ENCODE results near the gene C4B. TPM values are rescaled to one million over a fixed set of nuclear protein-coding genes. Genes with fewer than 3 reads are reported as not detected.

C4B gene
- total RNA-seq, 4 donors from 2014 or later = 2.2 to 7.4 (median 5.2) TPM

DNA sequence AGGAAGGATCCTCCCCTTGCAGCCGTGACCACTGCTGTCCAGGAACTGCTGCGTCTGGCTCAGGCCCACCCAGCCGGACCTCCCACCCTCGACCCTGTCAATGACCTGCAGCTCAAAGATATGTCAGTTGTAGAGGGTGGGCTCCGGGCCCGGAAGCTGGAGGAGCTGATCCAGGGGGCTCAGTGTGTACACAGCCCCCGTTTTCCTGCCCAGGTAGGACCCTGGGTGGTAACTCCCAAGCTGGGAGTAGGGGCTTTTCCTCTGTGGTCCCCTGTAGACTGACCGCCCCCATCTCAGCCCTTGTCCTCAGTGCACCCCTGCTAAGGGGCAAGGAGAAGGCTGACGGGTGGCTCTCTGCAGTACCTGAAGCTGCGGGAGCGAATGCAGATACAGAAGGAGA, 46.3 kb upstream of the C4B start:
- WGBS, 2 donors = no CpG with 5 or more reads among the region's 11 CpGs
- TF ChIP-seq, protein P1, sequence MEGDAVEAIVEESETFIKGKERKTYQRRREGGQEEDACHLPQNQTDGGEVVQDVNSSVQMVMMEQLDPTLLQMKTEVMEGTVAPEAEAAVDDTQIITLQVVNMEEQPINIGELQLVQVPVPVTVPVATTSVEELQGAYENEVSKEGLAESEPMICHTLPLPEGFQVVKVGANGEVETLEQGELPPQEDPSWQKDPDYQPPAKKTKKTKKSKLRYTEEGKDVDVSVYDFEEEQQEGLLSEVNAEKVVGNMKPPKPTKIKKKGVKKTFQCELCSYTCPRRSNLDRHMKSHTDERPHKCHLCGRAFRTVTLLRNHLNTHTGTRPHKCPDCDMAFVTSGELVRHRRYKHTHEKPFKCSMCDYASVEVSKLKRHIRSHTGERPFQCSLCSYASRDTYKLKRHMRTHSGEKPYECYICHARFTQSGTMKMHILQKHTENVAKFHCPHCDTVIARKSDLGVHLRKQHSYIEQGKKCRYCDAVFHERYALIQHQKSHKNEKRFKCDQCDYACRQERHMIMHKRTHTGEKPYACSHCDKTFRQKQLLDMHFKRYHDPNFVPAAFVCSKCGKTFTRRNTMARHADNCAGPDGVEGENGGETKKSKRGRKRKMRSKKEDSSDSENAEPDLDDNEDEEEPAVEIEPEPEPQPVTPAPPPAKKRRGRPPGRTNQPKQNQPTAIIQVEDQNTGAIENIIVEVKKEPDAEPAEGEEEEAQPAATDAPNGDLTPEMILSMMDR (IDR thresholded peaks at IDR 0.05) = no peak
- no peak for TF ChIP-seq POLR2A (IDR thresholded peaks at IDR 0.05)
- no peak overlapping the region for H3K4me3 ChIP-seq
- intact Hi-C loops (cut with DNase I) = no loop called here
- H3K9me3 ChIP-seq = no peaks in the 10 kb centered on the region
- DNase-seq = no peak
- no peaks in the 10 kb centered on the region for H3K27me3 ChIP-seq
- H3K36me3 ChIP-seq = peaks cover 27 to 75% (median 45%) of the 10 kb centered on the region in 3 donors
- H3K27ac ChIP-seq = no peak overlapping the region
- peaks cover 13 to 31% (median 20%) of the 10 kb centered on the region in 3 donors for H3K4me1 ChIP-seq

DNA sequence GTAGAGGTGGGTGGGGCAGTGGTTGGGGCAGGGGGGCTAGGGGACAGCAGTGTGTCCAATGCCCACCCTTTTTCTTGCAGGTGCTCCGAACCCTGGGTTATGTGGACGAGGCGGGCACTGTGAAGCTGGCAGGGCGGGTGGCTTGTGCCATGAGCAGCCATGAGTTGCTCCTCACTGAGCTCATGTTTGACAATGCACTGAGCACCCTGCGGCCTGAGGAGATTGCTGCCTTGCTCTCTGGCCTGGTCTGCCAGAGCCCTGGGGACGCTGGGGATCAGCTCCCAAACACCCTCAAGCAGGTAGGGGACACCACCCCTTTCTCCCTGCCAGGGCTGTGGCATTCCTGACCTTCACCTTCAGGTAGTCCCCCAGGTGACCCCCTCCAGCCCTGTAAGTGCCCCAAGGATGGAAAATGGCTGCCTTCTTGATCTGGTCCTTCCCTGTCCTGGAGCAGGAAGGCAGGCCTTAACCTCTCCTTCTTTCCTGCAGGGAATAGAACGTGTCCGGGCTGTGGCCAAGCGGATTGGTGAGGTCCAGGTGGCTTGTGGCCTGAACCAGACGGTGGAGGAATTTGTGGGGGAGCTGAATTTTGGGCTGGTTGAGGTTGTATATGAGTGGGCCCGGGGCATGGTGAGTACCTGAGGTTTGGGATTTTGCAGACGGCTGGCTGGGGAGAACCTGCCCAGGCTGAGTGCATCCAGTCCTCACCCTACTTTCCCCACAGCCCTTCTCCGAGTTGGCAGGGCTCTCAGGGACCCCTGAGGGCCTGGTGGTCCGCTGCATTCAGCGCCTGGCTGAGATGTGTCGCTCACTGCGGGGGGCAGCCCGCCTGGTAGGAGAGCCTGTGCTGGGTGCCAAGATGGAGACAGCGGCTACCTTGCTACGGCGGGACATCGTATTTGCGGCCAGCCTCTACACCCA, 45.5 kb upstream of the C4B start:
- Histone ChIP-seq H3K4me1 (peaks cover 13 to 38% (median 22%) of the 10 kb centered on the region in 3 donors), H3K4me3 (no peak overlapping the region), H3K9me3 (no peaks in the 10 kb centered on the region), H3K36me3 (peaks cover 27 to 67% (median 38%) of the 10 kb centered on the region in 3 donors), H3K27me3 (no peaks in the 10 kb centered on the region), H3K27ac (no peak overlapping the region)
- intact Hi-C loops (cut with DNase I) = no loop called here
- DNase-seq = no peak
- WGBS, 2 donors = 86 to 88% methylated on average over 4 to 12 of the region's 23 CpGs
- no peak for TF ChIP-seq POLR2A (IDR thresholded peaks at IDR 0.05)
- TF ChIP-seq, protein P1 (IDR thresholded peaks at IDR 0.05) = no peak

DNA sequence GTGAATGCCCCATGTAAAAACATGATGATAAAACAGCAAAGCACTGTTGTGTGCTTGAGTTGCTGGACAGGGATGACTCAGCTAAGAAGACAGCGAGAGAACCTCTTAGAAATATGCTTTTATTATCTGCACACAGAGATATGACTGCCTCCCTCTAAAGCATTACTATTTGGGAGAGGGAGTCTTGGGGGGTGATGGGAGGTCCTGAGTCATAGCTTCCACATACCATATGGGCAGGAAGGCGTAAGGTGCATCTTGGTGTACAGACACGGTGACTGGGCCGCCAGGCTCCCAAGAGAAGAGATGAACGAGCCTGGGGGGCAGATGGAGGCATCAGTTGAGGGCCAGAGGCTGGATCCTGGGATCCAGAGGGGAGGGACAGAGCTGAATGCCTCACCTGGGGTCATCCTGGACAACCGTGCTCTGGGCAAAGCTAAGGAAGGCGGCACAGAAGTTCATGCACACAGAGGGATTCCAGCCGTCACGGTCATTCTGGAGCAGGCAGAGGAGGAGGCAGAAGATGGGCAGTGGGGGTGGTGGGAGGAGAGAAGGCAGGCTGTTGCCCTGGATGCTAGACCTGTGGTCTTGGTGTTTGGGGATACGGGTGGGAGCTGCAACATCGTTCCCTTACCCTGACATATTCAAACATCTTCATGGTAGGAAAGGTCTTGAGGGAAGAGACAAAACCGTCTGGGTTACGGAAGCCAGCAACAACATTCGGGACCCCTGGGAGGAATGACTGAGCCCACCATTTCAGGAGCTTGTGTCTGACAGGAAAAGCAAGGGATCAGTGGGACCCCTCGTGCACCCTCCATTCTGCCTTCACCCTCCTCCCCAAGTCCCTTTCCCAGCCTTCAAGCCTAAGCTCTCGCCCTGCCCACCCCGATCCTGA, 44.6 kb upstream of the C4B start:
- Histone ChIP-seq H3K4me3 (peak overlapping the region in 2 of 4 donors; percentile 79 to 81), H3K4me1 (peaks cover 13 to 39% (median 22%) of the 10 kb centered on the region in 3 donors), H3K27me3 (no peaks in the 10 kb centered on the region), H3K27ac (peak overlapping the region; percentile 95 to 99 (median 98)), H3K36me3 (peaks cover 27 to 58% (median 29%) of the 10 kb centered on the region in 3 donors), H3K9me3 (no peaks in the 10 kb centered on the region)
- DNase-seq = no peak
- whole genome bisulfite sequencing, 2 donors = 65 to 71% methylated on average over 14 to 16 of the region's 17 CpGs
- intact Hi-C loops (cut with DNase I) = no loop called here
- TF ChIP-seq, protein P1 (IDR thresholded peaks at IDR 0.05) = no peak
- TF ChIP-seq POLR2A (IDR thresholded peaks at IDR 0.05) = no peak

DNA sequence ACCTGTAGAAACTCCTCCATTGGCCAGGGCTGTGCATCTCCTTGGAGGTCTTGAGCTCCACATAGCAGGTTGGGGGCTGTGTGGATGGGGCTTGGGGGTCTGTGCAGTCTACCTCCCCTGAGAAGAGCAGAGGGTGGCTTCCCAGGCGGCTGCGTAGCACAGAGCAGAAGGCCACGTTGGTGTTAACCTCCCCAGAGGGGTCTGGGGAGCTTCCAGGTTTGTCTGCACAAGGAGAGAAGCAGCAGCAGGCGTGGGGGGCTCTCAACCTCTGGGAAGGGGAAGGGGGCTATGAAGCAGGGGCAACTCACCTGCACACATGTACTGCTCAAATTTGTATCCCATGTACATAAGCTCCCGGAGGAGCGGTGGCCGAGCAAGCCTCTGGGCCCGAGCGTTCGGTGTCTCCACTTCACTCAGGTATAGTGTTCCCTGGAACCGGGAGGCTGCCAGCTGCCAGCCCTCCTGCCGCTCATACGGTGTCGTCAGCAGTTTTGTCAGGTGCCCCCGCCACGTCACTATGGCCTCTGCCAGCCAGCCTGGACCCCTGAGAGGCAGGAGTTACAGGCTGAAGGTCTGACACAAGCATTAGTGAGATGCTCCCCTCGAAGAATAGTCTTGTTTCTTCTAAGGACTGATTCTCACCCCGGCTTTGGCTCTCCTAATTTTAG, 43.9 kb upstream of the C4B start:
- Histone ChIP-seq H3K9me3 (no peaks in the 10 kb centered on the region), H3K4me3 (peak overlapping the region; percentile 66 to 81 (median 78)), H3K4me1 (peaks cover 13 to 39% (median 22%) of the 10 kb centered on the region in 3 donors), H3K27ac (peak overlapping the region; percentile 95 to 99 (median 98)), H3K36me3 (peaks cover 27 to 51% (median 27%) of the 10 kb centered on the region in 3 donors), H3K27me3 (no peaks in the 10 kb centered on the region)
- DNase-seq = no peak
- WGBS, 2 donors = 70 to 81% methylated on average over 11 to 12 of the region's 18 CpGs
- TF ChIP-seq POLR2A (IDR thresholded peaks at IDR 0.05) = no peak
- TF ChIP-seq, protein P1 (IDR thresholded peaks at IDR 0.05) = no peak
- intact Hi-C loops (cut with DNase I) = no loop called here

Data from esophagus squamous epithelium (tissue), 5 donors.